Coronary artery (tissue), 2 donors: ENCODE results near the gene TNNI3.

Source experiments
- DNase-seq: peaks from one replicate; pipeline ENCODE4 v3.0.0-alpha.2; 2017; ENCODE audit warnings: low spot score
- H3K27ac ChIP-seq, 2 donors: fragments of 200-600 bp; sonication (generic); one replicate each; pipeline ENCODE4 v1.5.1; 2016 to 2019
- H3K4me3 ChIP-seq: fragments of 200-600 bp; sonication (generic); 2 replicates; pipeline ENCODE4 v1.5.1; 2016; ENCODE audit warnings: mild to moderate bottlenecking, moderate library complexity
- TF ChIP-seq, protein P1 (sequence below): fragments of 200-600 bp; sonication (generic); IDR thresholded peaks from one replicate; pipeline ENCODE4 v1.5.1; 2019; ENCODE audit warnings: antibody characterized with exemption

TNNI3 gene

DNA sequence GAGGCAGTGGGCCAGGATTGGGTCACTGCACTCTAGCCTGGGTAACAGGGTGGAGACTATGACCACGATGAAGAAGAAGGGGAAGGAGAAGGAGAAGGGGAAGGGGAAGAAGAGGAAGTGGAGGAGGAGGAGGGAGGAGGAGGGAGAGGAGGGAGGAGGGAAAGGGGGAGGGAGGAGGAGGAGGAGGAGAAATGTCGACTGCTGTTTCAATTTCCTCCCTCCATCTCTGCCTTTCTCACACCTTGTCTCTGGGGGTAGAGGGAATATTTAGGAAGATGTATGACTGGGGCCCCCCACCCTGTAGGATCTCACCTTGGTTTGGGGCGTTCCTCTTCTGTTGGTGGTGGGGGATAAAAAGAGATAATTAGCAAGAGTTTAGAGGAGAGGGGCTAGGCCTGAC, 12.3 kb downstream of the TNNI3 start:
- no peak for DNase-seq
- TF ChIP-seq, protein P1, sequence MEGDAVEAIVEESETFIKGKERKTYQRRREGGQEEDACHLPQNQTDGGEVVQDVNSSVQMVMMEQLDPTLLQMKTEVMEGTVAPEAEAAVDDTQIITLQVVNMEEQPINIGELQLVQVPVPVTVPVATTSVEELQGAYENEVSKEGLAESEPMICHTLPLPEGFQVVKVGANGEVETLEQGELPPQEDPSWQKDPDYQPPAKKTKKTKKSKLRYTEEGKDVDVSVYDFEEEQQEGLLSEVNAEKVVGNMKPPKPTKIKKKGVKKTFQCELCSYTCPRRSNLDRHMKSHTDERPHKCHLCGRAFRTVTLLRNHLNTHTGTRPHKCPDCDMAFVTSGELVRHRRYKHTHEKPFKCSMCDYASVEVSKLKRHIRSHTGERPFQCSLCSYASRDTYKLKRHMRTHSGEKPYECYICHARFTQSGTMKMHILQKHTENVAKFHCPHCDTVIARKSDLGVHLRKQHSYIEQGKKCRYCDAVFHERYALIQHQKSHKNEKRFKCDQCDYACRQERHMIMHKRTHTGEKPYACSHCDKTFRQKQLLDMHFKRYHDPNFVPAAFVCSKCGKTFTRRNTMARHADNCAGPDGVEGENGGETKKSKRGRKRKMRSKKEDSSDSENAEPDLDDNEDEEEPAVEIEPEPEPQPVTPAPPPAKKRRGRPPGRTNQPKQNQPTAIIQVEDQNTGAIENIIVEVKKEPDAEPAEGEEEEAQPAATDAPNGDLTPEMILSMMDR = no peak
- H3K4me3 ChIP-seq = no peak overlapping the region
- H3K27ac ChIP-seq = no peak overlapping the region

DNA sequence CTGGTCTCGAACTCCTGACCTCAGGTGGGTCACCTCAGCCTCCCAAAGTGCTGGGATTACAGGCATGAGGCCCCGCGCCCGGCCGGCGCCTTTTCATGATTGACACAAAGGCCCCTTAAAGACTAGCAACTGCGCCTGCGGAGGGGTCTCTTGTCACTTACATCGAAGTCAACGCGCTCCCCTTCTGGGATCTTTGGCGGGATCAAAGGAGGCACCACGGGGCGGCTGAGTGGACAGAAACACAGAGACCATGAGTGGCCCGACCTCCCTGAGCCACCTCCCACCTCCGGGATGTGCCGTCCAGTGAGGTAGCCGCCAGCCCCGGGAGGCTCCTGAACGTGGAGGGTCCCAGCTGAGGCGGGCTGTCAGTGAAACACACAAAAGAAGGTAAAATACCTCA, 15.8 kb downstream of the TNNI3 start:
- Histone ChIP-seq H3K4me3 (no peak overlapping the region), H3K27ac (no peak overlapping the region)
- DNase-seq = no peak
- TF ChIP-seq, protein P1 = no peak

DNA sequence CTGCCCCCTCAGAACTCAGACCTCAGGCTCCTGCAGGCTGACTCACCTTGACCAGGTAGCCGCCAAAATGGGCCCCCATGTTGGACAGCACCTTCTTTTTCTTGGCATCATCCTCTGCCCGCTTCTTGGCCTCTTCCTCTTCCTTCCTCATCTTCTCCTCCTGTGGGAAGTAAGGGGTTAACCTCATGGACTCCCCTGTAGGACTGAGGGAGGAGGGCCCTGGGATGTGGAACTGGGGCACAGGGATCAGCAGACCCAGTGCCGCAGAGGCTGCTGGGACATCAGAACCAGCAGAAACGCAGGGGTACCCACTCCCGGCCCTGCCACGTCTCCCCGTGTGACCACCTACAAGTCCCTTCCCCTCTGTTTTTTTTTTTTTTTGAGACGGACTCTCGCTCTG, 19.6 kb downstream of the TNNI3 start:
- no peak for DNase-seq
- TF ChIP-seq, protein P1 = no peak
- Histone ChIP-seq H3K4me3 (no peak overlapping the region), H3K27ac (no peak overlapping the region)

DNA sequence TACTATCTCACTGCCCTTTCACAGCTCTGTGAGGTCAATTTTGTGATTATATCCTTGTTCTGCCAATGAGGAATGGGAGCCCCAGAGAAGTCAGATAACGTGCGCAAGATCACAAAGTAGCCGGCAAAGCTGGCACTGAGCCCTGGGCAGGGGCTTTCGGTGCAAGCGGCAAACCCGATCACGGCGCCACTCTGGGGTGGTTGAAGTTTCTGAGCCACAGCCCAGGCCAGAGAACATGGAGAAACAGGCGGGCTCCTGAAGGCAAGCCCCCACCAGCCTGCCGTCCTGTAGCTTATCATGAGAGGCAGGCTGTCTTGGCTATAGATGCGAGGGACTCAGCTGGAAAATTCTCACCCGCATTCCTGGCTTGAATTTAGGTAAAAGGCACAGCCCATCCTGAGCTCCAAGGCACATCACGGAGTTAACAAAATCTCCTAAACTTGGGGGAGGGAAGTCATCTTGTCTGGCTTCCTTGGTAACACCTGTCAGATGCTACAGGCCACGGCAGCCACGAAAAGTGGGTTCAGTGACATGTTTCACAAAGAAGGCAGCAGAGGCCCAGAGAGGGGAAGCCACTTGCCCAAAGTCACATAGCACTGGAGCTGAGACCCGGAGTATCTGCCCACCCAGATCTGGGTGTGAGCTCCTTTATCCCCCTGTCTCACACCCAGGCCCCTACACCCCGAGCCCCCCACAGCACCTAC, 21.0 kb downstream of the TNNI3 start:
- TF ChIP-seq, protein P1 = no peak
- H3K27ac ChIP-seq = no peak overlapping the region
- no peak overlapping the region for H3K4me3 ChIP-seq
- DNase-seq = no peak

DNA sequence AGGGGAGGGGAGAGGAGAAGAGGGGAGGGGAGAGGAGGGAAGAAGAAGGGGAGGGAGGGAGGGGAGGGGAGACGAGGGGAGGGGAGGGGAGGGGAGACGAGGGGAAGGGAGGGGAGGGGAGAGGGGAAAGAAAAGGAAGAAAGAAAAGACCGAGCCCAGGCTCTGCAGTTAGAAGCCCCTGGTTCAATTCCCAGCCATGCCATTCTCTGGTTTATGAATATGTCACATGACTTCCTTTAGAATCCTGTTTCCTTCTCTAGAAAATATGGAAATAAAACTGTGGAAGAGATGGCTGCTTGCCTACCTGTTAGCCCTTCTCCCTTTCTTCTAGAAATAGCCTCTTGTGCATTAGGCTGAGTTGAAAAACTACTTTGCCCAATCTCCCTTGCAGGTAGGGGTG, 22.8 kb downstream of the TNNI3 start:
- no peak for DNase-seq
- TF ChIP-seq, protein P1 = no peak
- H3K4me3 ChIP-seq = no peak overlapping the region

DNA sequence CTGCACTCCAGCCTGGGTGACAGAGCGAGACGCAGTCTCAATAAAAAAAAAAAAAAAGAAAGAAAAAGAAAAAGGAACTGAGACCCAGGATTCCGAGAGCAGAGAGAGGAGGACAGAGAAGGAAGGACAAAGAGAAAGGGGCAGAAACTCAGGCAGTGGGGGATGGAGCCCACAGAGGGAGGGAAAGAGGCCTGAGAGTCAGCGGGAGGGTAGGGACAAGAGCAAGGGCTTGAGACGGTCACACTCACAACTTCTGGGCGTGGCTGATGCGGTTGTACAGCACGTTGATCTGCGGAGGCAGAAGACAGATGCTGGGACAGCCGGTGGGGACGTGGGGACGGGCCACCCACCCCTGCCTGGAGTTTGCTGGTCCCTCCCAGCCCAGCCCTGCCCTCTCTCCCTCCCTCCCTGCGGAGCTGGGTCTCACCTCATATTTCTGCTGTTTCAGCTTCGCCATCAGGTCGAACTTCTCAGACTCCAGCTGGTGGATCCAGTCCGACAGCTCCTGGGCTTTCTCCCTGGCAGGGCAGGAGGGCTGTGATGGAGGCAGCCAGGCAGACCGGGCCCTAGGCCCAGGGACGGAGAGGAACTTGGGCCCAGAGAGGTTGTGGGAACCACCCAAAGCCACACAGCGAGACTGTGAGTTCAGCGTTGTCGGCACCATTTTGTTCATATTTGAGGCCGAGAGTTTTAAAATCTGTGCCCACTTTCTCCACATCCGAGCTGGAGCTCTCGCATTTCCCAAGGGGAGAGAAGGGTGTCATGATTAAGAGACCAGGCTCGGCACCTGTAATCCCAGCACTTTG, 23.7 kb downstream of the TNNI3 start:
- Histone ChIP-seq H3K27ac (no peak overlapping the region), H3K4me3 (no peak overlapping the region)
- TF ChIP-seq, protein P1 = no peak
- DNase-seq = no peak

More for the DNA sequence above, 22.8 kb downstream of the TNNI3 start:
- H3K27ac ChIP-seq = no peak overlapping the region
